ENCODE data around the gene LHX4.

LHX4 gene

DNA sequence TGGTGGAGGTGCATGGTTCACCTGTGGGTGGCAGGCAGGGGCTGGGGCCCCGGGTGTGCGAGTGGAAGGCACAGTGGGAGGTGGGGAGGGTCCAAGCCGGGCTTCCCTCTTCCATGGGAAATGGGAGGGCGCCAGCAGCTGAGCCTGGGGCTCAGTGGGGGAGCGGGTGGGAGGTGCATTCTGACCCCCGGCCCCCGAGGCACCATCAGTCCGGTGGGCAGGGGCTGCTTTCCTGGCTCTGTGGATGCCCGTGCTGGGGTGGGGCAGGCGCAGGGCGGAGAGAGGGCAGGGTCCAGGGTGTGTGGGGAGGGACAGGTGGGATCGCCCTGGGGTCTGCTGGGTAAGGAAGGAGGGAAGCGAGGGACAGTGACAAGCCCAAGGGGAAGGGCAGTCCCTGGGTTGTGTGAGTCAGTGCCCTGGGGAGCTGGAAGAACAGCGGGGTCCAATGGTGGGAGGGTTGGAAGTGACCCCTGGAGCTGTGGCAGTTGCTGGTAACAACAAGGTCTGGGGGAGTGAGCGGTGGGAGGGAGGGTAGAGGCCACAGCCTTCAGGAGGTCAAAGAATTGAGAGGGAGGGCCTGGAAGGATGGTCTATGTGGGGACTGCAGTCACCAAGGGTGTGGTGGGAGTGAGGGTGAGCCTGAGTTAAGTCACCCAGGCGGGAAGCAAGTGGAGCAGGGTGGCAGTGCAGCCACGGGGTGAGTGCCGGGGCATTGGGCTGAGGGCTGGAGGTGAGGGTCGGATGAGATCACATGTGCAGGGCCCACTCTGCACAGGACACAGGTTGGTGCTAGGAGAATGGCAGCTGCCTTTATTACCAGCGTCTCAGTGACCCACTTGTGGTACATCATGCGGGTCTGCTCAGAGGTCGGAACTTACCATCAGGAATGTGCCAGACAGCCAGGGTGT lies 29.6 kb downstream of the LHX4 start:
- DNase-seq, result no peak

DNA sequence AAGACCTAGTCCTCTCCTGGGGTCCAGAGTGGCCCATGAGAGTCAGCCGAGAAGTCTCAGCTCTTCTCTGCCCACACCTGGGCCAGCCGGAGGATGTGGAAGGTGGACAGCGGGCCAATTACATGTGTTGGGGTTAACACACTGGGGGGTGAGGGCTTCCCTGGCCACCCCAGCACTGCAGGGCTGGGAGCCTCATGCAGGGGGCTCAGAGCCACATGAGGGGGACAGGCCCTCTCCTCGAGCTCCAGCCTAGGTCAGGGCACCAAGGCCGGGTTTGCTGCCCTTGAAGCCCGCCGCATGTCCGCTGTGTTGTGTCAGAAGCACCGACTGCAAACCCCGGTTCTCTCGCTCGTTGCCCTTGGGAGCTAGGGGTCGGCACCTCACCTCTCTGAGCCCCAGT lies 30.5 kb downstream of the LHX4 start:
- no peak for DNase-seq

DNA sequence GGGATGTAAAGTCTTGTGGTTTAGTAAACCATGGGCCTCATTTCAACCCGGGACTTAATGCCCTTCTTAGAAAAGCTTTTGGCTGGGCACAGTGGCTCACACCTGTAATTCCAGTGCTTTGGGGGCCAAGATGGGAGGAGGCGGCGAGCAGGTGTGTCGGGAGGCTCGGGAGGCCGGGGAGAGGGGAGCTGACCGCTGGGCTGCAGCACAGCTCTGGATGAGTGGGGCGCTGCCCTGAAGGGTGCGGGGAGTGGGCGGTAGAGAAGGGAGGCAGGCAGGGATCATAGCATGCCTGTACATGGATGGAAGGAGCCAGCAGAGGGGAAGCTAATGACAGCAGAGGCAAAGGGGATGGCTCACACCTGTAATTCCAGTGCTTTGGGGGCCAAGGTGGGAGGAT lies 31.0 kb downstream of the LHX4 start:
- no peak for DNase-seq

DNA sequence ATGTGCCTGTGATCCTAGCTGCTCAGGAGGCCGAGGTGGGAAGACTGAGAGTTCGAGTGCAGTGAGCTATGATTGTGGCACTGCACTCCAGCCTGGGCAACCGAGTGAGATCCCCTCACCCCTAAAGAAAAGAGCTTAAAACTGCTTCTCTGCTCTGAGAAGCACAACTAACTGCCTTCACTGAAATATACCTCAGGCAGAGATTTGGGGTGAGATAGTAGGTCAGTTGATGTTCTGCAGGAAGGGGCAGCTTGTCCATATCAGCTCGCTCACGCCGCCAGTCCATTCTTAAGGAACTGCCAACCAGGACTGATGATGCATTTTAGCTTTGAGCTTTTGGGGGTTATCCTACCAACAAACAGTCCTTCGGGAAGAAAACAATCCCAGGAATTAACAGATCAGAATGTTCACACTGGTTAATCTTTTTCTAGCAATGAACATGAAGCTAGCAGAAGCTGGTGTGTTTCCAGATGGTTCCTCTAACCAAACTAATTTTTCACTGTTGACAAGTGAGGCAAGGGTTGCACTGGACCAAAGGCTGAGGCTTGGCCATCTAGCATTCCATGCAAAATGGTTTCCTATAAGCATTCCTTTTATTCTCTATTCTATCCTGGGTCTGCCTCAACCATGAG lies 31.6 kb downstream of the LHX4 start:
- no peak for DNase-seq

DNA sequence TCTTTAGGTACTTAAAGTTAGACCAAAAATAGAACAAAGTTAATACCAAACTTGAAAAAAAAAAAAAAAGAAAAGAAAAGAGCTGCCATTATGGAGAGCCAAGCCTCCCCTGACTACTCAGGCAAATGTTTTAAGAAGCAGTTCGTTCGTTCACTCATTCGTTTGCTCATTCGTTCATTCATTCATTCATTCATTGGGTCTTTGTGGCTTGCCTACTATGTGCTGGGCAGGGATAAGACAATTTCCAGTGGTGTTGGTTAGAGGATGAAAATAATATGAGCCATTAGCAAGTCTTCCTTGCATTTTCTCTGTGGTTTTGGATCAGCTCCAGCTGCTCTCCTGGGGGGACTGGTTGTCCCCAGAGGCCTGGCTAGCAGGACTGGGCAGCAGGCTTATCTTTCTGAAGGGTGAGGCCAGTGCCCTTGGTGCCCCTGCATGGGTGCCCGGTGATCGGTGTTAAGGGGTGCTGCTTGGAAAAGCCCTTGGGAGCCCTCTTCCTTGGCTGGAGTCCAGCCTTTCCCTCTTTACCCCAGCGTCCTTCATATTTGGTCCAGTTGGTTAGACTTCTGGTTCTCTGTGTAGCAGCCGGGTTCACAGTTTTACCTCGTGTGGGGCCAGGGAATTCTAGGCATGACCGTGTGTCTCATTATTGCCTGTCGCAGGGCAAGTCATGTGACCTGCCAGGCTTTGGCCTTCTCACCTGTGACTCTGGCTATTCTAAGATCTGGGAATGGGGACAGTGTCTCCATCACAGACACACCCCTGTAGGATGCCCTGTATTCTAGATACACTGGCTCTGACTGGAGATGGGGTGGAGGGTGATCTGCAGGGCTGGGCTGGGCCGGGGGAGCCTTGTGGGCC lies 32.8 kb downstream of the LHX4 start:
- no peak for DNase-seq

DNA sequence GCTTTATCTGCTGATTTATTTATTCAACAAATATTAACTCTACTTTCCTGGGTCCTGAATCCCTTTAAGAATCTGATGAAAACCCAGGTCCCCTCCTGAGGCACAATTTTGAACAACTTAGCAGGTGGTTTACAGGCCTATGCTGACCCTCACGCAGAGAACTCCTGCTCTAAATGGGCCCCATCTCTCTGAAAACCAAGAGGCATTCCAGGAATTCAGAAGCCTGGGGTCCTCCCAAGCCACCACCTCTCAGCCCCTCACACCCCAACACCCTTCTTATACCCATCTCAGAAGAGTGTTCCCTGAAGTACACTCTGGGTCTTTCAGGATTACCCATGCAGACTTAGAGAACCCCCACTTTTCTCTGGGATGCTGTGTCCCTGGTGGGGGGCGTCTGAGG lies 34.5 kb downstream of the LHX4 start:
- DNase-seq, result no peak

DNA sequence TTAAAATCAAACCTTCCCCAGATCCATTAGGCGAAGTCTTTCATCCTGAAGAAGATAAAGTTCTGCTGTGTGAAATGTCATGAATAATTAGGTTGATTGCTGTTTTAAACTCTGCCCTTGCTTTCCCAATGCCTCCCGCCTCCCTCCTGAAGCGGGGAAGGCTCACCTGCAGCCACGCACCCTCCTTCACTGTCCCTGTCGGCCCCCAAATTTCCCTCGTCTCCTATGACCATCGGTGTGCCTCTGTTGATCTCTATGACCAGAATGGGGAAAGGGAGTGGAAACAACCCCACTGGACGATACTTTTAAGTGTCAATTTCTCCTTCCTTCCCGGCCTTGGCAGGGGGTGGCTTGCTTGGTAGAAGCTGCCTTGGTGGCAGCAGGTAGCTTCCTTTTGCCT lies 35.1 kb downstream of the LHX4 start:
- no peak for DNase-seq

DNA sequence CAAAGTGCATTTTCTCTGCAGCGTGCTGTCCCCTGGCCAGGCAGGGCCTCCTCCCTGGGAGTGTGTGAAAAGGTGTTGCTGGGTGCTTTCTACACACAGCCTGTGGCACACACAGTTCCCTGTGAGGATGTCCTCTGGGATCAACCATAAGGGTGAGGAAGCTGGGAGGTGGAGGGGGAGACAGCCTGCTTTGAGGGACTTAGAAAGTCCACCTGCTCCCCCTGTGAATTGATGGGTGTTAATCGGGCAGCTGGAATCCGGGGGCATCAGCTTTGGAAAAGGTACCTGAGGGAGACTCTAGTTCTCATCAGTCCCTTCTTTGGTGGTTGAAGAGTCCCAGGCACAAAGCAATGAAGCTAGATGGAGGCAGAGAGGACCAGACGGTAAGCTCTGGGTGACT lies 35.8 kb downstream of the LHX4 start:
- no peak for DNase-seq

DNA sequence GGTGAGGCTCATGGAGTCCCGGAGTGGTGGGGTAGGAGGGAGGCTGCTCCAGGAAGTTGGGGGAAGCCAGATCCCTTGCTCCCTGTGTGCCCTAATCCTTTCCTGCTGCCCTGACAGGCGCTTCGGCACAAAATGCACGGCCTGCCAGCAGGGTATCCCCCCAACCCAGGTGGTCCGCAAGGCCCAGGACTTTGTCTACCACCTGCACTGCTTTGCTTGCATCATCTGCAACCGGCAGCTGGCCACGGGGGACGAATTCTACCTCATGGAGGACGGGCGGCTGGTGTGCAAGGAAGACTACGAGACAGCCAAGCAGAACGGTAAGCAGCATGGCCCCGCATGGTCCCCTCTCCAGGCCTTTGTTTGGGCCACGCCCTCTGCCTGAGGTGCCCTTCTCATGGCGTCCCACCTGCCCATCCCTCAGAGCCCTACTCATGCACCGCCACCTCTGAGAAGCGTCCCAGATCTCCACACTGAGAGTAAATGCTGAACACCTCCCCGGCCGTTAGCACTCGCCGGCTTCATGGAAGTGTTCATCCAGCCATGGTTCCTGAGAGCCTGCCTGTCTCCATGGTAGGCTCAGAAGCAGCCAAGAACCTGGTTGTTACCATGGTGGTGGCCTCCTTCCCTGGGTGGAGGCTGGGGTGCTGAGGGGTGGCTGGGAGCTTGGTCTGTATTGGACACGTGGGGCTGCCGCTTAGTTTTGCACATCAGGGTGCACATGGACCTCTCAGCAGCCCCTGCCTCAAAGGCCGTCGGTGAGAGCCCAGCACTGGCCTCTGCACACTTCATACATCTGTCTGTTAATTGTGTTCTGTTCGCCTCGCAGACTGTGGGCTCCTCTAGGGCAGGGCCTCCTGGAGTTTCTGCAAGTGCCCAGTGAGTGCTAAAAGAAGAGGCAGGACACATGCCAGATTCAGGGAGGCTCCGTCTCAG lies 36.5 kb downstream of the LHX4 start:
- DNase-seq, result no peak

DNA sequence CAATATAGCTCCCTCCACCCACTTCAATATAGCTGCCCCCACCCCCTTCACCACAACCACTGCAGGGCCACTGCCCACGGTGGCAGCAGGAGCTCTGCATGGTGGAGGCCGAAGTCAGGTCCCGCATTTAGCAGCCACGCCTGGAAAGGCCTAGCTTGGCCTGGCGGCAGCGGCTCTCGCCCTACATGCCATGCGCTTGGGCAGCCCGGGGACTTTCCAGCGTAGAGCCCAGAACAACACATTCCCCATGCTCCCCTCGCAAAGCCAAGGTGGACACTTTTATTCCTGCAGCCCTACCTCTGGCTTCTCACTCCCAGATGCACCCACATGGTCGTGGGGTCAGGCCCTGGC lies 37.1 kb downstream of the LHX4 start:
- no peak for DNase-seq

DNA sequence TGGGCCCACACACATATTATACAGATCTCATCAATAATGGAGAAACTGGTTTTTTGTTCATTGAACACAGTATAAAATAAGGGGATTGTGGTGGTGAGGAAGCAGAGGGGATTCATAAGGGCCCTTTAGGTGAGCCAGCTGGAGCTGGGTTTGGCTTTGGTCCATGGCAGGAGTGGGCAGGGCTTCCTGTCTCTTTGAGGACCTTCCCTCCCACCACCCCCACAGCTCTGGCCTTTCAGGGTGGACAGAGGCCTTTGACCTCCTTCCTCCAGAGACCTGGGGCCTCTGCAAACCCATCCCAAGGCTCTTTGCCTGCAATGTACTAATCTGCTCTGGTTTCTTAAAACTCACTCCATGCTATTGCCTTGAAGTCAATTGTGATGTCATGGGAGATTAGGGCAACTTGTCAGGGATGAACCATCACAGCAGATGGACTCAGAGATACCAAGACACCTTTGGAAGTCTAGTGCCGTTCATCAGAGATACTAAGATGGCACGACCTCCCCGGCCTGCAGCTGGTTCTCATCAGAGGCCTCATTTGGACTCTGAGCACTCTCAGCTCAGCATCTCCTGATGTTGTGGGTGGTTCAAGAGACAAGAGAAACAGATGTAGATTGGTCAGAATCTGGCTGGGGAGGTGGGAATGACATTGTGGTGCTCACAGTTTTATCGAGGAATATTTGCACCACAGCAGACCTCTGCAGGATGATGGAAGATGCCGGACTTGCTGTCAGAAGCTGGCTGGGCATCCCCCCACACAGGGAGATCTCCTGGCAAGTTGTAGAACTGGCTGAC lies 37.9 kb downstream of the LHX4 start:
- DNase-seq, result no peak

DNA sequence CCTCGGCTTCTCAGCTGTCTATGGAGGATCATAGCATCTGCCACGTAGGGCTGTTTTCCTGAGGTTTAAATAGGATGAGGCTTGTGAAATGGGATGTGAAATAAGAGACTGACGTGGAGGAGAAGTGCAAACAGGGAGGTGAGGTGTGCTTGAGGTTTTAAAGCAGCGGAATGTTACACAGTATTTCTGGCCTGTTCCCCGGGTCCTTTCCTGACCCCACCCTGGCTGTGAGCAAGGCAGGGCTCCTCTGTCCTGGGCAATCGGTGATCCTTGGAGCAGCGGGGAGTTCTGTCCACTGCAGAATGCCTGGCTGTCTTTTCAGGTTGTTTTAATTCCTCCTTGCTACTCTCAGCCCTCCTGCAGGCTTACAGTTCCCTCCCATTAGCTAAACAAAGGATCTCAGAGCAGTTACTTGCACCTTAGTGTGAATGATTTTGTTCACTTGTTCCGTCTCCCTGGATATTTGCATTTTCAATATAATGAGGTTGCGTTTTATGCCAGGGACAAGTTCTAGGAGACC lies 38.6 kb downstream of the LHX4 start:
- DNase-seq, result no peak

DNA sequence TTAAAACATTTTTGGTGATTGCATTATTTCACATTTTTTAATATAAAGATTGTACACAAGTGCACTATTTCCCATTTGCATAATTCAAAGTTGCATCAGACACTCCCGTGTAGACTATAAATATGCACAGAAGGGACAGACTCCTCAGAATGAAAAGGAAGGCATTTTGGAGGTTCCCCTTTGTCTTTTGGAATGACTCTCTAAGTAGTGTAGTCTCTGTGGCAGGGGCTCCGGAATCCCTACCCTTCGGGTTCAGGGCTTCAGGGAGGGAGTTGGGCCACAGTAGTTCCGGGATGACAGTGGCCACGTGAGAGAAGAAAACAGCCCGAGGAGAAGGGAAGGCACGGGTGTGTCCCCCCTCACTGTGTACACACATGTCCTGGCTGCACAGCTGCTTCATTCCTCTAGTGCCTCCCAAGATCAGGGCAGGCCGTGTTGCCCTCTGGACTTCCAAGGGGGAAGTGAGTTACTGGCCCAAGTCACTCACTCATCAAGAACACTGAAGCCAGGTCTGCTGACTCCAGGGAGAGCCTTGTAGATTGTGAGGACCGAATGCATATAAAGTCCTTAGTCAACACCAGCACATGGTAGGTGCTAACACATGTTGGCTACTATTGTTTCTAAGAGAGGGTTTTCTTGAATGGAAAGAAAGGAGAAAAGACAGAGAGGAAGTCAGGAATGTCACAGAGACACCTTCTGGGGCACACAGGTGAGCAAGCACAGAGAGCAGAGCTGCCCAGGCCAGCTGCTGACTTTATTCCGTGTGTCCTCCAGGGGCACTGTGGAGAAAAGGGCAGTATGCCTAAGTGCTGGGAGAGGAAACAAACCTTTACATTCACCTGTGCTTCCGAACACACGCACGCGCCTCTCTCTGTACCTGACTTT lies 39.8 kb downstream of the LHX4 start:
- no peak for DNase-seq

DNA sequence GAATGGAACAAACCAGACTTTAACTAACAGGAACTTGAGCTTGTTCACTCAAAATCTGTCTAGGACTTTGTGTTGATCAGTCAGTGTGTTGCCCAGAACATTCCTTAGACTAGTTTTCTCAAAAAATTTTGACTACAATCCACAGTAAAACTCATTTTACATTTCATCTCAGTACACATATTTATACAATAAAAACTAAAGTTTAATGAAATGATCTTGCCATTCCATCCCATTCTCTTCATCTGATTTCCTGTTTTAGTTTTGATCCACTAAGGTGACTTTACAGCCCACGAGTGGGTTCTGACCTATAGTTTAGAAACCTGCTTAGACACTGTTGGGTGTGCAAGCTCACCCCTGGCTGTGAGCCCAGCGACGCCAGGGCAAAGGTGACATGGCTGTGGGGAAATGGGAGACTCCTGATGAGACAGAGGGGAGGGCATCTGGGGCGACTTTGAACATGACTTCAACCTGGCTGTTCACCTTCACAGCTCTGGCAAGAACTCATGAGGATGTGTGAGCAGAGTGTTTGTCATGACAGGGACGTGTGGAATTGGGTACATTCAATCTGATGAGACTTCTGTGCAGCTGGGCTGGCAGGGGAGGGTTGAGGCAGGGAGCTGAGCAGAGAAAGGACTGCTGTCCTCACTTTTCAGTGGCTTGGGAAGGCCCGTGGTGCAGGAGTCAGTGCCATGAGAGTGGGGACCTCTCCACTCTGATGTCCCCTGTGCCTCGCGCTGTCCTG lies 40.6 kb downstream of the LHX4 start:
- no peak for DNase-seq

DNA sequence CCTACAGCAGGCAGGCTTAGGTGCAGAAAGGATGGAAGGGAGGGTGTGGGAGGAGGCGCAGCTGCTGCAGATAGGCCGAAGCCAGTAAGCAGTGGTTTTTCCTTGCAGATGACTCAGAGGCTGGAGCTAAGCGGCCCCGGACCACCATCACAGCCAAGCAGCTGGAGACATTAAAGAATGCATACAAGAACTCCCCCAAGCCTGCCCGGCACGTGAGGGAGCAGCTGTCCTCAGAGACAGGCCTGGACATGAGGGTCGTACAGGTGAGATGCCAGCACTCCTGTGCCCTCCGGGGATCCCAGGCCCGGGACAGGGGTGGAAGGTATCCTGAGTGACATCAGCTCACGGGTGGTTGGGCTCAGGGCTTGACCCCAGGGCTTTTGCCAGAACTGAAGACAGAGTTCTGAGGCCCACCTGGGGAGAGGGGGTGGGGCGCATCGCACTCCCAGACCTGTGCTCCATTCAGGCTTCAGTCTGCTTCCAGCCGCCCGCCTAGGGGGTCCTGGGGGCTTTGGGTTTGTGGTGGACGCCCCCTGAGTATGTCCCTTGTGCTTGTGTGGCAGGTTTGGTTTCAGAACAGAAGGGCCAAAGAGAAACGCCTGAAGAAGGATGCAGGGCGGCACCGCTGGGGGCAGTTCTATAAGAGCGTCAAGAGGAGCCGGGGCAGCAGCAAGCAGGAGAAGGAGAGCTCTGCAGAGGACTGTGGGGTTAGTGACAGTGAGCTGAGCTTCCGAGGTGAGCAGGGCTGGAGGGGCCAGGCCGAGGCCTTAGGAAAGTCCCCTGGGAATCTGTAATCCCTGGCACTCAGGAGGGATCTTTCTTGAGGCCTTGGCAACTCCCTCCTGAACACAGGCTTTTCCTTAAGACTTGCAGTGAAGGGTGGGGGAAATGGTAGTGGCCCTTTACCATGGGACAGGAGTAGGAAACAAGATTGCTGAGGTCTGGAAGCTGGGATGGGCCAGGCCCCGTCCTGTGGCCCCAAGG lies 41.5 kb downstream of the LHX4 start:
- DNase-seq, result no peak

DNA sequence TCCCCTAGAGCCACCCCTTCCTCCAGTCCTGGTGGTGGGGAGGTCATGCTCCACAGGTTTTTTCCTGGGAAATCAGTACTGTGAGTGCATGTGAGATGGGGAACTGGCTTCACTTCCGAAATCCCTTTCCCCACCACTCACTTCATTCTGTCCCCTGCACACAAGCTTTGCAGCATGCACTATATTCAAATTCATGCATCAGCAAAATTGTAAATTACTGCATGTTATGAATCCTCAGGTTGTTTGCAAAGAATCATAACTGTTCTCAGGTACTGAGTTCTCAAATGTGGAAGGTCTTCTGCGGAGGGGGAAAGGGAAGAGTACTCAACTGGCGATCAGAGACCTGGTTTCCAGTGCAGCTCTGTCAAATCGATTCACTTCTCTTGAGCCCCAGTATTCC lies 42.3 kb downstream of the LHX4 start:
- DNase-seq, result no peak

DNA sequence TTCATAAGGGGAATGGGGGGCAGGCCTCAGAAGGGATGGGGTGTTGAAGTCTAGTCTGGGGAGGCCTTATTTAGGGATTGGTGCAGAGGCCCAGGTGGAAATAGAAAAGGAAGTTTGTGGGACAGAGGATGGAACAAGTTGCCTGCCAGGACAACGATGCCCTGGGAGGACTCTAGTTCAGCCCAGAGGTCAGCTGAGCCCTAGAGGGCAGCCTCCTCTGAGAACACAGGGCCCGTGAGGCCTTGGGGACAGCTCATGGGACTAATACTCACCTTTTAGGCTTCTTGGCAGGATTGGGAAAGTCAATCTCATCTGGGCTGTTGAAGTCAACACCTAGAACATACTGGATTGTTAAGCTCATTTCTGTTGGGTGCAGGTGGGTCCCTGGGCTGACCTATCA lies 43.0 kb downstream of the LHX4 start:
- no peak for DNase-seq

DNA sequence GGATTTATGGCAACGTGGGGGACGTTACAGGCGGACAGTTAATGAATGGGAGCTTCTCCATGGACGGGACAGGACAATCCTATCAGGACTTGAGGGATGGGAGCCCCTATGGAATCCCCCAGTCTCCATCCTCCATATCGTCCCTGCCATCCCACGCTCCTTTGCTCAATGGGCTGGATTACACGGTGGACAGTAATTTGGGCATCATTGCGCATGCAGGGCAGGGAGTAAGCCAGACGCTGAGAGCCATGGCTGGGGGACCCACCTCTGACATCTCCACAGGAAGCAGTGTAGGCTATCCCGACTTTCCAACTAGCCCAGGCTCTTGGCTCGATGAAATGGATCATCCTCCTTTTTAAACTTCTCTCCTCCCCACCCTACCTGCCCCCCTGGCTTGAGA lies 44.2 kb downstream of the LHX4 start:
- DNase-seq, result no peak

Measured in NCI-H1436 treated with DMSO at 0.1 percent for 48 hours (cell line).